Liver (tissue), 3 donors: ENCODE measurements around the gene STT3B.

Experiments used
- CTCF ChIP-seq: fragments of 150-350 bp; IDR thresholded peaks from 2 replicates; pipeline ENCODE4 v1.5.1; 2017; ENCODE audit warnings: improper control_type of control experiment, low read depth, low read length; ENCODE audit not compliant: missing input control
- GABPA ChIP-seq, 2 donors: IDR thresholded peaks in 1 of 2; conservative IDR thresholded peaks in 1 of 2; 2 replicates each; pipeline ENCODE4 v1.6.1; 2016; ENCODE audit warnings: antibody characterized with exemption in 2 of 2, mild to moderate bottlenecking in 1 of 2, moderate library complexity in 1 of 2
- YY1 ChIP-seq: IDR thresholded peaks from 2 replicates; pipeline ENCODE4 v1.6.1; 2016; ENCODE audit warnings: antibody characterized with exemption, mild to moderate bottlenecking
- donor health status: healthy.
- donor health status: healthy.

GRCh38 chr3:31562525-31562924 is 29.8 kb downstream of the STT3B start:
- TF ChIP-seq CTCF (no peak), GABPA (IDR thresholded peaks at IDR 0.05 in 1 of 2, conservative IDR thresholded peaks at IDR 0.05 in 1 of 2) (no peak), YY1 (no peak)
